ENCODE data around the gene PDF. TPM values are rescaled to one million over a fixed set of nuclear protein-coding genes. Genes with fewer than 3 reads are reported as not detected.
A peak's percentile ranks its signal among the peaks of the same experiment; 100 is the strongest.

The PDF gene
- polyA plus RNA-seq, 6 donors from 2014 or later = 8.7 to 16.0 (median 11.1) TPM

DNA sequence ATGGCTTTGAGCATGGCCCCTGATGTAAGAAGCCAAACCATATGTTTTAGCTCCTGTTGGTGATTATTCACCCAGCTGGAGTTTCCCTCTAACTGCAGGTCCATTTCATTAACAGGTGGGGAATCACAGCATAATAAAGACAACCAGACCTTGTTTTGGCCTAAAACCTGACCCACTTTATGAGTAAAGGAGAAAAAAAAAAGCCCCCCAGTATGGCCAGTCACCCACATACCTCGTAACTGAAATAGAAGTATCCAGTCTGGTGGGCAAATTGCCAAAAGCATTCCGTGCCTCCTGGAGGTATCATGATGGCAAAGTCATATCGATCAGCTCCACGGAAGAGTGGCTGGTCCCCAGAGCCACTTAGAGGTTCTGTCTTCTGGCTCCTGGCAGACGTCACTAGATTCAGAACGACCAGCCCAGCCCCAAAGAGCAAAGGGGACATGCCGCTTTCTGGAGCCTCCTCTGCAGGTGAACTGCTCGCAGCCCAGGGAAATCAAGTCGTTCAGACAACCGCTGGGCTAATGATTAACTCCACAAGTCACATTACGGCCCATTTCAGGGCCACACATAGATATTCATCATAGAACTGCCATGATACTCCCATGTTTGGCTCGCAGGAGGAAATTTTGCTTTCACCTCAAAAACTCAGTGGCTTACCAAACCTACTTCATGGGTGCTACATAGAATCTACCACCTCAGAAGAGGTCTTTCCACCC is 21.1 kb upstream of the PDF start, which contains the start of gene TMED6:
TSS of gene TMED6 (minus strand) at position 478 of the 719 bp plus-strand sequence. CDS start at position 445, 33 bp downstream.
- Mint-ChIP-seq H3K36me3 (peaks cover 8% of the 10 kb centered on the region in 2 donors), H3K27ac (peak within 1 kb of the TSS in 2 of 6 donors; percentile 36 to 42), H3K4me1 (peaks cover 0 to 3% (median 0%) of the 10 kb centered on the region in 3 donors), H3K9me3 (no peaks in the 10 kb centered on the region), H3K4me3 (no peak within 1 kb of the TSS), H3K27me3 (no peaks in the 10 kb centered on the region)
- DNase-seq = no peak
- ATAC-seq (ENCODE audit: low read depth in 2 of 2) = no peak

DNA sequence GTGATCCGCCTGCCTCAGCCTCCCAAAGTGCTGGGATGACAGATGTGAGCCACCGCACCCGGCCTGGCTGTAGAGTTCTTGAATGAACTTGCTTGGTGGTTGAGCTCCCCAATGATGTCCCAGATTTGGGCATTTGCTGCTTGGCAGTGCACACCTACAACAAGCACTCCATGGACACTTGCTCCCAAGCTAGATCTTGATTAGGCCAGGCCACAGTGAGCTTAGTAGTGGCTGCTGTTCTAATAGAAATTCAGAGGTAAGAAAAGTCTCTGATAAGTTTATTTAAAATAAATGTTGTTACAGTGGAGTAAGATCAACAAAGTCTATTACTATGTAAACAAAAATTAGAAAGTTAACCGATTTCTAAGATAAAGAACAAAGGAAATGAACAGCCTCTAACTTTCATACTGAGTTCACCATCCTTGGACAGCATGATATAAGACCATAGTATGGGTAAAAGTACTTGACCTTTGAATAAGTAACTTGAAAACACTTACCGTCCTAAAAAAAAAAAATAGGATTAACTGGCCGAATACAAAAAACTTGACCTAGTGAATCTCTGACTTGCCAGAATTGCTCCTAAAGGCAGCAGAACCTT is 20.2 kb upstream of the PDF start:
- H3K36me3 Mint-ChIP-seq = peaks cover 5 to 7% of the 10 kb centered on the region in 2 donors
- no peak for ATAC-seq (ENCODE audit: low read depth in 2 of 2)
- H3K4me1 Mint-ChIP-seq = peaks cover 0 to 3% (median 0%) of the 10 kb centered on the region in 3 donors
- H3K27me3 Mint-ChIP-seq = no peaks in the 10 kb centered on the region
- H3K4me3 Mint-ChIP-seq = no peak overlapping the region
- H3K9me3 Mint-ChIP-seq = no peaks in the 10 kb centered on the region
- H3K27ac Mint-ChIP-seq = no peak overlapping the region
- DNase-seq = no peak

- Mint-ChIP-seq H3K36me3 (peaks cover 0 to 3% of the 10 kb centered on the region in 2 donors), H3K27me3 (no peaks in the 10 kb centered on the region), H3K9me3 (no peaks in the 10 kb centered on the region), H3K4me1 (peaks cover 0 to 3% (median 0%) of the 10 kb centered on the region in 3 donors), H3K4me3 (no peak overlapping the region), H3K27ac (peak overlapping the region in 2 of 6 donors; percentile 57 to 66)
- no peak for DNase-seq
- ATAC-seq (ENCODE audit: low read depth in 2 of 2) = no peak
Observed at GRCh38 chr16:69349536-69349935, 19.1 kb upstream of the PDF start.

DNA sequence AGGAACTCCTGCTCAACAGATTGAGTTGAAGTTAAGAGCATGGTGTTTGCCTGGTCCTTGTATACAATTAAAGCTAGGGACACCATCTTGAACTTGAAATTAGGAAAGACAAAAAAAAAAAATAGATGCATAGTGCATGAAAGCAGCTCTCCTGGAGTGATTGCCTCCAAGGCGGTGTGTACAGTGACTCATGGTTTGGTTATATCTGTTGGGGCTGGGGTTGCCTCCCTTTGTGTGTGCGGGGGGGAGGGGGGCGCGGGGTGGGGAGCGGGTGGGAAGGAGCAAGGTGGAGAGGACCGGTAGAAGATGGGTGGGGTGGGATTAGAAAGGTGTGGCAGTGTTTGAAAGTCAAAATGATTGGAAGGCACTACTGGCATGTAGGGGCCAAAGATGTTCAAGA is 17.8 kb upstream of the PDF start:
- H3K27ac Mint-ChIP-seq = peak overlapping the region in 1 of 6 donors; percentile 12
- H3K9me3 Mint-ChIP-seq = no peaks in the 10 kb centered on the region
- DNase-seq = no peak
- no peak for ATAC-seq (ENCODE audit: low read depth in 2 of 2)
- H3K4me1 Mint-ChIP-seq = peaks cover 0 to 3% (median 0%) of the 10 kb centered on the region in 3 donors
- peaks cover 0 to 3% of the 10 kb centered on the region in 2 donors for H3K36me3 Mint-ChIP-seq
- H3K4me3 Mint-ChIP-seq = no peak overlapping the region
- H3K27me3 Mint-ChIP-seq = no peaks in the 10 kb centered on the region

- no peaks in the 10 kb centered on the region for H3K27me3 Mint-ChIP-seq
- H3K4me1 Mint-ChIP-seq = peaks cover 0 to 3% (median 0%) of the 10 kb centered on the region in 3 donors
- H3K9me3 Mint-ChIP-seq = no peaks in the 10 kb centered on the region
- H3K36me3 Mint-ChIP-seq = peaks cover 0 to 5% of the 10 kb centered on the region in 2 donors
- ATAC-seq (ENCODE audit: low read depth in 2 of 2) = no peak
- H3K4me3 Mint-ChIP-seq = no peak overlapping the region
- H3K27ac Mint-ChIP-seq = no peak overlapping the region
- no peak for DNase-seq
Observed at GRCh38 chr16:69346683-69347082, 16.3 kb upstream of the PDF start.

- peak in 1 of 2 donors; percentile 41 for ATAC-seq (ENCODE audit: low read depth in 2 of 2)
Observed at GRCh38 chr16:69345923-69346322, 15.5 kb upstream of the PDF start.

GRCh38 chr16:69344171-69344570 is 13.8 kb upstream of the PDF start:
- Mint-ChIP-seq H3K4me3 (no peak overlapping the region), H3K4me1 (peaks cover 15 to 21% (median 17%) of the 10 kb centered on the region in 3 donors), H3K27ac (peak overlapping the region in 1 of 6 donors; percentile 54), H3K9me3 (no peaks in the 10 kb centered on the region), H3K27me3 (no peaks in the 10 kb centered on the region), H3K36me3 (peaks cover 0 to 5% of the 10 kb centered on the region in 2 donors)
- DNase-seq (no peak), ATAC-seq (ENCODE audit: low read depth in 2 of 2) (no peak)

More at GRCh38 chr16:69345923-69346322, 15.5 kb upstream of the PDF start:
- Mint-ChIP-seq H3K4me1 (peaks cover 0 to 5% (median 3%) of the 10 kb centered on the region in 3 donors), H3K27ac (peak overlapping the region in 1 of 6 donors; percentile 49), H3K9me3 (no peaks in the 10 kb centered on the region), H3K36me3 (peaks cover 0 to 5% of the 10 kb centered on the region in 2 donors), H3K27me3 (no peaks in the 10 kb centered on the region), H3K4me3 (no peak overlapping the region)
- no peak for DNase-seq

DNA sequence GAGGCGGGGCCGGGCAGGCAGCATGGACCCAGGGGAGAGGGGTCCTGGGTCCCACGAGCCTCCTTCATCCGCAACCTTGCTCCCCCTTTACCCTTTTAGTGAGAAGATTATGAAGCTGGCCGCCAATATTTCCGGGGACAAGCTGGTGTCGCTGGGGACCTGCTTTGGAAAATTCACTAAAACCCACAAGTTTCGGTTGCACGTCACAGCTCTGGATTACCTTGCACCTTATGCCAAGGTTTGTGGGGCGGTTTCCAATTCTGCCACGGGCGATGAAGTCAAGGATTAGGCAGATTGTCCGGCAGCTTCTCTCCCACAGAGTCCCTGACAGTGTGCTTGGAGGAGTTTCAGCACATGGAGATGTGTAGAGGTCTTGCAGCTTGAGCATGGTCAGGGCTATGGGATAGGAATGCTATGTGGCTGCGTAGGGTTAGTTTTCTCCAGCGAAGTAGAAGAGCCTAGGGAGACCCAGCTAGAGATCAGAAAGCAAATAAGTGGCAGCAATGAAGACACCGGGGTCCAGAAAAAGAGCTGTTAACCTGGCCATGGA is 9.8 kb upstream of the PDF start:
- Mint-ChIP-seq H3K9me3 (no peaks in the 10 kb centered on the region), H3K27me3 (no peaks in the 10 kb centered on the region), H3K4me3 (peak overlapping the region; percentile 93 to 100 (median 100)), H3K4me1 (peaks cover 22 to 46% (median 42%) of the 10 kb centered on the region in 3 donors), H3K27ac (peak overlapping the region; percentile 95 to 99 (median 97)), H3K36me3 (peaks cover 8 to 10% of the 10 kb centered on the region in 2 donors)
- DNase-seq (no peak), ATAC-seq (ENCODE audit: low read depth in 2 of 2) (no peak)

- ATAC-seq (ENCODE audit: low read depth in 2 of 2) (peak; percentile 87 to 91), DNase-seq (peak; percentile 89)
- H3K4me3 Mint-ChIP-seq = peak within 1 kb of the TSS; percentile 93 to 100 (median 100)
- peaks cover 8 to 10% of the 10 kb centered on the region in 2 donors for H3K36me3 Mint-ChIP-seq
- peaks cover 22 to 46% (median 44%) of the 10 kb centered on the region in 3 donors for H3K4me1 Mint-ChIP-seq
- no peaks in the 10 kb centered on the region for H3K9me3 Mint-ChIP-seq
- peak within 1 kb of the TSS; percentile 95 to 99 (median 97) for H3K27ac Mint-ChIP-seq
- no peaks in the 10 kb centered on the region for H3K27me3 Mint-ChIP-seq
Observed at GRCh38 chr16:69339289-69340094, 9.1 kb upstream of the PDF start, which contains the start of the genes COG8 and NIP7. Gene COG8, minus strand, starts transcription at chr16:69339564. Its CDS starts 12 bp downstream, at chr16:69339552. Gene NIP7, plus strand, starts transcription at chr16:69339772. Its CDS starts 58 bp downstream, at chr16:69339830.

DNA sequence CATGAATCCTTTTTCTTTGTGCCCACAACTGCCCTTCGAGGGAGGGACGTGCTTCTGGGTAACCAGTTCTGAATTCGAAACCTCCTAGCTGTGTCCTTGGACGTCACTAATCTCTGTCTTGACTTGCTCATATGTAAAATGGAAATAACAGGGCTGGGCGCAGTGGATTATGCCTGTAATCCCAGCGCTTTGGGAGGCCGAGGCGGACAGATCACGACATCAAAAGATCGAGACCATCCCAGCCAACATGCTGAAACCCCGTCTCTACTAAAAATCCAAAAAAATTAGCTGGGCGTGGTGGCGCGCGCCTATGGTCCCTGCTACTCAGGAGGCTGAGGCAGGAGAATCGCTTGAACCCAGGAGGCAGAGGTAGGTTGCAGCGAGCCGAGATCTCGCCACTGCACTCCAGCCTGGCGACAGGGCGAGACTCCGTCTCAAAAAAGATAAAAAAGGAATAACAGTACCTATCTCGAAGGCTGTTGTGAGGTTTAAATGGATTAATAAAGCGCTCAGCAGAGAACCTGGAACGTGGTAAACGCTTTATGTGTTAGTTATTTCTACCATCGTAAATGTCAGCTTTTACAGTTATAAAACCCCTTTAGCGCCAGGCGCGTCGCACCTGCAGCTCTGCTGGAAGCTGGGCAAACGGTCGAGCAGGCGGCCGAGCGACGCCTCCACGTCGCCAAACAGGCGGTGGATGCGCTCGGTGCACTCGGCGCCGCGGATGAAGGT is 8.3 kb upstream of the PDF start:
- peaks cover 8 to 10% of the 10 kb centered on the region in 2 donors for H3K36me3 Mint-ChIP-seq
- peak overlapping the region; percentile 93 to 100 (median 100) for H3K4me3 Mint-ChIP-seq
- no peak for DNase-seq
- H3K27me3 Mint-ChIP-seq = no peaks in the 10 kb centered on the region
- no peak for ATAC-seq (ENCODE audit: low read depth in 2 of 2)
- H3K27ac Mint-ChIP-seq = peak overlapping the region; percentile 58 to 98 (median 94)
- H3K9me3 Mint-ChIP-seq = no peaks in the 10 kb centered on the region
- peaks cover 22 to 46% (median 44%) of the 10 kb centered on the region in 3 donors for H3K4me1 Mint-ChIP-seq

- Mint-ChIP-seq H3K4me1 (peaks cover 22 to 41% (median 31%) of the 10 kb centered on the region in 3 donors), H3K36me3 (peaks cover 5 to 8% of the 10 kb centered on the region in 2 donors), H3K27ac (peak overlapping the region in 1 of 6 donors; percentile 59), H3K27me3 (no peaks in the 10 kb centered on the region), H3K9me3 (no peaks in the 10 kb centered on the region), H3K4me3 (peak overlapping the region in 2 of 8 donors; percentile 68 to 69)
- ATAC-seq (ENCODE audit: low read depth in 2 of 2) (no peak), DNase-seq (no peak)
Observed at GRCh38 chr16:69334696-69335095, 4.3 kb upstream of the PDF start.

Data from naive B cell (primary cell).